ENCODE data around the gene PI4K2A.
A peak's percentile ranks its signal among the peaks of the same experiment; 100 is the strongest.
"Not testable (repeated sequence)": the region's sequence is repeated elsewhere in the genome, so short reads cannot be mapped to it uniquely, and the experiment has no call there.

The PI4K2A gene

GRCh38 chr10:97675222-97675621 lies 34.8 kb downstream of the PI4K2A start:
- no peak for DNase-seq (ENCODE audit: low read depth)

DNA sequence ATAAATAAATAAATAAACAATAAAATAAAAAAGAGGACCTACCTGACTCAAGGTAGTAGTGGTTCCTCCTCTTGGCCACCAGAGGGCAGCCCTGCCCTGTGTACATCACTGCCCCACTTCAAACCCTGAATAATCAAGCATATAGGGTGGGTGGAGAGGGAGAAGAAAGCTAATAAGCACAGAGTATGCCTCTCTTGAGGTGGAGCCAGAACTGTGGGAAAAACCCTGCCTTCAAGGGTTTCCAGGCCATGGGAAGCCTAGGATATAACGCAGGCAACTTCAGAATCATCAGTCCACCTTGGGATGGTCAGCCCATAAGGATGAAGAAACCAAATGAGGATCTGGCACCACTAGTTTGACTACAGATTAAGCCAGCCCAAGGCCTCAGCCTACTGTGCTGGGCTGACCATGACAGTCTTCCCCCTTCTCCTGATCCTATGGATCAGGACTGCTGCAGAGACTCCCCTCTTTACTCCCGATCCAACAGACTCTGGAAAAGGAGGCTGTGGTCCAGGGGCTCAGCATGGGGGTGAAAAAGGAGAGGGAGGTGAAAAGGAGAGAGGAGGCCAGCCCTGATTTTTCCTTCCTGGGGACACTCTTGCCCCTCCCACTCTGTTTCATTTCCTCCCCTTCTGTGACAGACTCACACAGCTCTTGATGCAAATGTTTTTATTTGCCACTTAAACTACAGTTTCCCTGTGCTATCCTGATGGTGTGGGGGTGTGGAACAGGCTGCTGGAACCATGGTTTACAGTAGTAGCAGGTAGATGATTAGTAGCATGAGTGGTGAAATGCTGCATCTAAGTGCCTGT lies 36.5 kb downstream of the PI4K2A start:
- peak; percentile 35 for DNase-seq (ENCODE audit: low read depth)

- no peak for DNase-seq (ENCODE audit: low read depth)
Measured at GRCh38 chr10:97679594-97679993, 39.1 kb downstream of the PI4K2A start.

DNA sequence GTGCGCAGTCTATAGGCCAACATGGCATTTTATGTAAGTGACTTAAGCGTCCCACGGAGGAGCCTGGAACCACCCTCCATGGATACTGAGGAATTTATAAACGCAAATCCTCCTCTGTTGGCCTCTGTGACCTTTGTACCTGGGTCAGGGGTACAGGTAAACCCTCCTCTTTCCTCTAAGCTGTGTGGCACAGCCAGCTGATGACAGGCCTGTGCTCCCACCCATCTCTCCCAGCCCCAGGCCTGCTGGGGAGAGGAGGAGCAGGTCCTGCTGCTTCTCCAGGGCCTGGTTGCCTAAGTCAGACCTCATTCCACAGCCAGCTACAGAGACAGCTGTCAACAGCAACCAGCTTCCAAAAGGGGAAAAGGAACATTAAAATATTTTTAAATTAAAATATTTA lies 41.6 kb downstream of the PI4K2A start:
- DNase-seq (ENCODE audit: low read depth): no peak

GRCh38 chr10:97683556-97684367 lies 43.3 kb downstream of the PI4K2A start:
- no peak for DNase-seq (ENCODE audit: low read depth)

DNA sequence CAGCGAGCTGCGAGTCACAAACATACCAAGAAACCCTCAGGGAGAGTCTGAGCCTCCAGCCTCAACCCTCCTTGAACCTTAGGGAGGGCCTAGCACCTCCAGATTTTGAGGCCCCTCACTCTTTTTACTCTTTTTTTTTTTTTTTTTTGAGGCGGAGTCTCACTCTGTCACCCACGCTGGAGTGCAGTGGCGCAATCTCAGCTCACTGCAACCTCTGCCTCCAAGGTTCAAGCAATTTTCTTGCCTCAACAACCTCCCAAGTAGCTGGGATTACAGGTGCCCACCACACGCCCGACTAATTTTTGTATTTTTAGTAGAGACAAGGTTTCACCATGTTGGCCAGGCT lies 43.9 kb downstream of the PI4K2A start:
- DNase-seq (ENCODE audit: low read depth): not testable (repeated sequence)

DNA sequence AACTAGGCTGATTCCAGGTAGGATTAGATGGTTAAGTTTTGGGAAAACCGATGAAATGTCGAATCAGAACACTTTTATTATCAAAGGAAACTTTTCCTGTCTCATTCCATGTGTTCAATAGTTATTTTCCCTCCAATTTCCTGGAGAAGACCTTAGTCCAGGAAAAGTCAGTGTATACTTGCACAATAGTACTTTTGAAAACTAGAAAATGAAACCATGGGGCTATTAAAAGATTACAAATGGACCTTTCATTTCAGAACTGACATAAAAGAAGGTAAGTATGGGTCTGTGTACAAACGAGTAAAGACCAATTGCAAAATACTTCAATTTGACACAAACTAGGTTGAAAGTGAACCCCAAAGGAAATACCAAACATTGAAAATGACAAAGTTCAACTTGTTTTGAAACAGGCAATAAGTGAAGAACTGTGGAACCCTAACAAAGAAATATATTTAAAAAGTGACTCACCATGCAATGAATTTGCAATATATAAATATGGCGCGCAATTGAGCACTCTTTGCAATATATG lies 44.5 kb downstream of the PI4K2A start:
- DNase-seq (ENCODE audit: low read depth): no peak

GRCh38 chr10:97685395-97685958 lies 45.0 kb downstream of the PI4K2A start:
- DNase-seq (ENCODE audit: low read depth): no peak

GRCh38 chr10:97686301-97686961 lies 46.0 kb downstream of the PI4K2A start:
- no peak for DNase-seq (ENCODE audit: low read depth)

- peak; percentile 94 for DNase-seq (ENCODE audit: low read depth)
Measured at GRCh38 chr10:97686962-97687784, 46.7 kb downstream of the PI4K2A start, which contains the start of gene AVPI1. AVPI1 (minus strand) TSS chr10:97687241; CDS start chr10:97679905, 7,336 bp downstream.

- DNase-seq (ENCODE audit: low read depth): no peak
Measured at GRCh38 chr10:97687785-97688781, 47.6 kb downstream of the PI4K2A start.

GRCh38 chr10:97689559-97690020 lies 49.1 kb downstream of the PI4K2A start:
- no peak for DNase-seq (ENCODE audit: low read depth)

DNA sequence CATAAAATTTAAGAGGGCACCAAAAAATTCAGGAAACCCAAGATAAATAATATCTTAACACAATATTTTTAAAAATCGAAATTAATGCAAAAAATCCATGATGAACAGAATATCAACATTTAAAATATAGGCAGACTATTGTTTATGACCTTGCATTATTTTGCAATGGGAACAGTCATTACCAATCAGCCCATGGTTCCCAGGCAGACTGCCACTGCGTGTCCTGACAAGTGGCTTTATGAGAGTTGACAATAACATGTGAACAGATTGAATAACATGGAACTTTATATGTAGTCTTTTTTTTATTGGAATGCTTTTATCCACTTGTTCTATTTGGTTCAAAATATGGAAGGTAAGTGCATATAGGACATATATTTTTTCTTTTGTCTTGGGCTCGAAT lies 49.7 kb downstream of the PI4K2A start:
- DNase-seq (ENCODE audit: low read depth): no peak

DNA sequence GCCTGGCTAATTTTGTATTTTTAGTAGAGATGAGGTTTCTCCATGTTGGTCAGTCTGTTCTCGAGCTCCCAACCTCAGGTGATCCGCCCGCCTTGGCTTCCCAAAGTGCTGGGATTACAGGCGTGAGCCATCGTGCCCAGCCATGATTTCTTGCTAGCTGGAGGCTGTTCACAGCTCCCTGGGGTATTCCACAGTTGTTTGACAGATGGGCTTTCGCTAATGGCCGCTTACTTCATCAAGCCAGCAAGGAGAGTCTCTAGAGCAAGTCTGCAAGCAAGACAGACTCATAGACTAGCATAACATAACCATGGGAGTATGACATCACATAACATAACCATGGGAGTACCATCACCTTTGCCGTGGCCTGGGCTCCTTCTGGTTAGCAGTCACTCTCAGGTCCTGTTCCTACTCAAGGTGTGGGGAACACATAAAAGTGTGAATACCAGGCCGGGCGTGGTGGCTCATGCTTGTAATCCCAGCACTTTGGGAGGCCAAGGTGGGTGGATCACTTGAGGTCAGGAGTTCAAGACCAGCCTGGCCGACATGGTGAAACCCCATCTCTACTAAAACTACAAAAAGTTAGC lies 57.7 kb downstream of the PI4K2A start:
- DNase-seq (ENCODE audit: low read depth): not testable (repeated sequence)

GRCh38 chr10:97701438-97702069 lies 61.1 kb downstream of the PI4K2A start:
- peak; percentile 9 for DNase-seq (ENCODE audit: low read depth)

GRCh38 chr10:97703398-97704067 lies 63.1 kb downstream of the PI4K2A start:
- no peak for DNase-seq (ENCODE audit: low read depth)

GRCh38 chr10:97704341-97704740 lies 63.9 kb downstream of the PI4K2A start:
- no peak for DNase-seq (ENCODE audit: low read depth)

- DNase-seq (ENCODE audit: low read depth): no peak
Measured at GRCh38 chr10:97705006-97705670, 64.7 kb downstream of the PI4K2A start.
